Bone marrow (tissue), 2 donors: ENCODE data around the gene PADI4.

Experiments
- DNase-seq, 2 donors: peaks; one replicate each; lab custom pipeline; 2025; lab: John Stamatoyannopoulos, UW

Gene PADI4

GRCh38 chr1:17282836-17283235 lies 25.2 kb upstream of the PADI4 start:
- no peak for DNase-seq

- DNase-seq, result no peak
Measured at GRCh38 chr1:17286646-17287045, 21.4 kb upstream of the PADI4 start.

- DNase-seq, result peak in 1 of 2 donors; percentile 30
Measured at GRCh38 chr1:17287130-17287776, 20.7 kb upstream of the PADI4 start.

GRCh38 chr1:17289721-17290120 lies 18.3 kb upstream of the PADI4 start:
- DNase-seq, result no peak

GRCh38 chr1:17290553-17290952 lies 17.4 kb upstream of the PADI4 start:
- DNase-seq, result no peak

GRCh38 chr1:17292299-17293160 lies 15.5 kb upstream of the PADI4 start:
- peak in 1 of 2 donors; percentile 18 for DNase-seq

- DNase-seq, result peak in 1 of 2 donors; percentile 46
Measured at GRCh38 chr1:17293681-17294425, 14.1 kb upstream of the PADI4 start.

GRCh38 chr1:17295292-17295691 lies 12.7 kb upstream of the PADI4 start:
- DNase-seq, result no peak

GRCh38 chr1:17296086-17296485 lies 11.9 kb upstream of the PADI4 start:
- DNase-seq, result no peak

- no peak for DNase-seq
Measured at GRCh38 chr1:17297991-17298390, 10.0 kb upstream of the PADI4 start.

GRCh38 chr1:17301767-17302166 lies 6.2 kb upstream of the PADI4 start:
- DNase-seq, result no peak

- no peak for DNase-seq
Measured at GRCh38 chr1:17304151-17304825, 3.7 kb upstream of the PADI4 start.

- DNase-seq, result no peak
Measured at GRCh38 chr1:17304826-17305175, 3.2 kb upstream of the PADI4 start.

GRCh38 chr1:17305576-17306095 lies 2.4 kb upstream of the PADI4 start:
- no peak for DNase-seq

GRCh38 chr1:17306407-17306806 lies 1.6 kb upstream of the PADI4 start:
- DNase-seq, result no peak

GRCh38 chr1:17306921-17307320 lies 1.1 kb upstream of the PADI4 start:
- no peak for DNase-seq

GRCh38 chr1:17307329-17307728 lies 668 bp upstream of the PADI4 start:
- DNase-seq, result no peak

GRCh38 chr1:17308593-17308992 lies 596 bp downstream of the PADI4 start:
- DNase-seq, result peak in 1 of 2 donors; percentile 25

- DNase-seq, result no peak
Measured at GRCh38 chr1:17309426-17310067, 1.6 kb downstream of the PADI4 start.

- no peak for DNase-seq
Measured at GRCh38 chr1:17310068-17310640, 2.2 kb downstream of the PADI4 start.
